DOHH2 (cell line): ENCODE data around the gene TTC39C.

Experiments used
- H3F3A ChIP-seq: fragments of 200-600 bp; sonication (generic), shearing (Covaris generic); 2 replicates; pipeline ENCODE4 v1.6.0; 2016; ENCODE audit warnings: antibody characterized with exemption, mild to moderate bottlenecking; ENCODE audit not compliant: control insufficient read depth, insufficient read depth
- H3K27ac ChIP-seq: fragments of 200-600 bp; sonication (generic); 2 replicates; pipeline ENCODE4 v1.5.1; 2014; ENCODE audit warnings: low read depth, mild to moderate bottlenecking, low read length, moderate library complexity
- H3K27me3 ChIP-seq: fragments of 200-600 bp; sonication (generic); 2 replicates; pipeline ENCODE4 v1.6.1; 2014; ENCODE audit warnings: mild to moderate bottlenecking, low read length, mixed read lengths; ENCODE audit not compliant: control insufficient read depth
- H3K36me3 ChIP-seq: fragments of 200-600 bp; sonication (generic); 2 replicates; pipeline ENCODE4 v1.6.1; 2014; ENCODE audit warnings: mild to moderate bottlenecking, low read length, moderate library complexity, mixed read lengths; ENCODE audit not compliant: control insufficient read depth
- H3K4me1 ChIP-seq: fragments of 200-600 bp; sonication (generic); 2 replicates; pipeline ENCODE4 v1.6.1; 2014; ENCODE audit warnings: mild to moderate bottlenecking, low read length, mixed read lengths; ENCODE audit not compliant: control insufficient read depth
- H3K4me2 ChIP-seq: fragments of 200-600 bp; sonication (generic); 2 replicates; pipeline ENCODE4 v1.6.0; 2014; ENCODE audit warnings: mild to moderate bottlenecking, low read length, moderate library complexity
- H3K4me3 ChIP-seq: fragments of 200-600 bp; sonication (generic); 2 replicates; pipeline ENCODE4 v1.5.1; 2014; ENCODE audit warnings: mild to moderate bottlenecking, low read length, mixed read lengths
- H3K79me2 ChIP-seq: fragments of 200-600 bp; sonication (generic); 2 replicates; pipeline ENCODE4 v1.6.1; 2014; ENCODE audit warnings: mild to moderate bottlenecking, low read length, mixed read lengths; ENCODE audit not compliant: control insufficient read depth
- H3K9me2 ChIP-seq: fragments of 200-600 bp; sonication (generic); replicated peaks from 2 replicates; pipeline ENCODE4 v1.6.1; 2014; ENCODE audit warnings: mild to moderate bottlenecking, low read length, mixed read lengths; ENCODE audit not compliant: control insufficient read depth
- H3K9me3 ChIP-seq: fragments of 200-600 bp; sonication (generic); 2 replicates; pipeline ENCODE4 v1.6.1; 2014; ENCODE audit warnings: antibody characterized with exemption, low read length, mixed read lengths; ENCODE audit not compliant: control insufficient read depth, insufficient read depth
- H4K20me1 ChIP-seq: fragments of 200-600 bp; sonication (generic); 2 replicates; pipeline ENCODE4 v1.6.0; 2014; ENCODE audit warnings: low read depth, mild to moderate bottlenecking, antibody characterized with exemption, low read length, moderate library complexity; ENCODE audit not compliant: control insufficient read depth, insufficient read depth
- EZH2phosphoT487 ChIP-seq: fragments of 200-600 bp; sonication (generic); IDR thresholded peaks from 2 replicates; pipeline ENCODE4 v1.6.1; 2017; ENCODE audit warnings: borderline replicate concordance, mild to moderate bottlenecking, antibody characterized with exemption, low read length, moderate library complexity, mixed read lengths
- TF ChIP-seq, protein P1 (sequence below): fragments of 200-600 bp; sonication (generic); IDR thresholded peaks from one replicate; pipeline ENCODE4 v1.5.1; 2014; ENCODE audit warnings: antibody characterized with exemption, mild to moderate bottlenecking, low read depth, low read length; ENCODE audit not compliant: poor library complexity, severe bottlenecking

TTC39C gene

DNA sequence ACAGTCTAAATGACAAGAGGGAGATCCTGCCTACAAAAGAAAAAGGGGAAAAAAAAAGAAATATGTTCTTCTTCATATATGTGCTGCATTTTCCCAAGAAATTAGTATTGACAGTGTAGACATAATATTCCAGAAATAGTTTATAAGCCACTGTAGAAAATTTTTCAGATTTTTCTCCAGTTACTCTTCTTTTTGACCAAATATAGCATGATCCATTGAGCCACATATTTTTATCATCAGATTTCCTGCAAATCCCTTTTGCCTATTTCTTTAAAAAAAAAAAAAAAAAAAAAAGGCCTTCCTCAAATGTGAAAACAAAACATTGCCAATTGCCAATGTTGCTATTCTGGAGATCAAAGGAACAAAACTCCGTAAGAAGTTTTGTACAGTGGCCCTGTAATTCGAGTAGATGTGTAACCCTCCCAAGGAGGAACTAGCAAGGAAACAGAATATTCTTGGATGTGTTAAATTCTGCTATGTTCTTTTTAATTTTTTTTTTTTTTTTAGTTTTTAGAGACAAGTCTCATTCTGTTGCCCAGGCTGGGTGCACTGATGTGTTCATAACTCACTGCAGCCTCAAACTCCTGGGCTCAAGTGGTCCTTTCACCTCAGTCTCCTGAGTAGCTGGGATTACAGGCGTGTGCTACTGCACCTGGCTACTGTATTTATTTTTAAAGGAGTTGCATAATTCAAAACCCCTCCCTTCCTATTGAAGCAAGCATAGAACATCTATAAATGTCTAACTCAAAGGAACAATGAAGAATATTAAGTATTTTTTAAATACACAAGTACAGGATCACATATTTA is 111.8 kb downstream of the TTC39C start:
- TF ChIP-seq EZH2phosphoT487, result no peak
- TF ChIP-seq, protein P1, sequence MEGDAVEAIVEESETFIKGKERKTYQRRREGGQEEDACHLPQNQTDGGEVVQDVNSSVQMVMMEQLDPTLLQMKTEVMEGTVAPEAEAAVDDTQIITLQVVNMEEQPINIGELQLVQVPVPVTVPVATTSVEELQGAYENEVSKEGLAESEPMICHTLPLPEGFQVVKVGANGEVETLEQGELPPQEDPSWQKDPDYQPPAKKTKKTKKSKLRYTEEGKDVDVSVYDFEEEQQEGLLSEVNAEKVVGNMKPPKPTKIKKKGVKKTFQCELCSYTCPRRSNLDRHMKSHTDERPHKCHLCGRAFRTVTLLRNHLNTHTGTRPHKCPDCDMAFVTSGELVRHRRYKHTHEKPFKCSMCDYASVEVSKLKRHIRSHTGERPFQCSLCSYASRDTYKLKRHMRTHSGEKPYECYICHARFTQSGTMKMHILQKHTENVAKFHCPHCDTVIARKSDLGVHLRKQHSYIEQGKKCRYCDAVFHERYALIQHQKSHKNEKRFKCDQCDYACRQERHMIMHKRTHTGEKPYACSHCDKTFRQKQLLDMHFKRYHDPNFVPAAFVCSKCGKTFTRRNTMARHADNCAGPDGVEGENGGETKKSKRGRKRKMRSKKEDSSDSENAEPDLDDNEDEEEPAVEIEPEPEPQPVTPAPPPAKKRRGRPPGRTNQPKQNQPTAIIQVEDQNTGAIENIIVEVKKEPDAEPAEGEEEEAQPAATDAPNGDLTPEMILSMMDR, result no peak
- Histone ChIP-seq H3K9me3 (no peaks in the 10 kb centered on the region), H4K20me1 (no peaks in the 10 kb centered on the region), H3K4me1 (no peaks in the 10 kb centered on the region), H3K27ac (no peak overlapping the region), H3K4me3 (no peak overlapping the region), H3K36me3 (peaks cover 49% of the 10 kb centered on the region), H3K27me3 (no peaks in the 10 kb centered on the region), H3K79me2 (no peaks in the 10 kb centered on the region), H3F3A (no peaks in the 10 kb centered on the region), H3K9me2 (no peaks in the 10 kb centered on the region), H3K4me2 (no peak overlapping the region)

DNA sequence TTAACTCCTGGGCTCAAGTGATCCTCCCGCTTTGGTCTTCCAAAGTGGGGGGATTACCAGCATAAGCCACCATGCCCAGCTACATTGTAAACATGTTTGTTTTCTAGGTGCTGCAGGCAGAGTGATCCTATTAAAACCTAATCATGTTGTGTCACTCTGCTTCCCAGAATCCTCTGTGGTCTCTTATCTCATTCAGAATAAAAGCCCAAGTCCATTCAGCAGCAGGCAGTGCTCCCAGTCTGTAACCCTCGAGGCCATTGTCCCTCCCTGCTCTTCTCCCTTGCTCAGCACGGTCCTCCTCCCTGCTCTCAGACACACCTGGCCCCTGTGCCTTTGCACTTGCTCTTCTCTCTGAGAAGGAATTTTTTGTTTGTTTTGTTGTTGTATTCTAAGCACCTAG is 113.2 kb downstream of the TTC39C start:
- H3K4me2 ChIP-seq, result no peak overlapping the region
- H3K27ac ChIP-seq, result no peak overlapping the region
- H3K36me3 ChIP-seq, result peaks cover 54% of the 10 kb centered on the region
- no peaks in the 10 kb centered on the region for H3F3A ChIP-seq
- H3K4me3 ChIP-seq, result no peak overlapping the region
- H3K9me2 ChIP-seq, result no peaks in the 10 kb centered on the region
- no peaks in the 10 kb centered on the region for H3K9me3 ChIP-seq
- H4K20me1 ChIP-seq, result no peaks in the 10 kb centered on the region
- TF ChIP-seq, protein P1, result no peak
- TF ChIP-seq EZH2phosphoT487, result no peak
- H3K4me1 ChIP-seq, result no peaks in the 10 kb centered on the region
- H3K27me3 ChIP-seq, result no peaks in the 10 kb centered on the region
- H3K79me2 ChIP-seq, result no peaks in the 10 kb centered on the region

DNA sequence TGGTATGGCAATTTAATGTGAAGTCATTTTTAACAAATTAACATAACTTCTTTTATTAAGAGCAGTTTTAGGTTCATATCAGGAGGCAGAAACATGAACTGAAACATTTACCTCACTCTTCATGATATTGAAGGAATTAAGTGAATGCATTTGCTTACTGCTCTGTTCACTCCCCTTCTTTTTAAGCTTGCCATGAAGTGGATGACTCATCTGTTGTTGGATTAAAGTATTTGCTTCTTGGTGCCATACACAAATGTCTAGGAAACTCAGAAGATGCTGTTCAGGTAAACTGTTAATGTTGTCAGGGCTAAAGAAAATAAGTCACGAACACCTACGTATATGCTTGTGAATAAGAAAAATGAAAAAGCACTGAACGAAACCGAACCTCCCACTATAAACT is 114.1 kb downstream of the TTC39C start:
- Histone ChIP-seq H3K79me2 (no peaks in the 10 kb centered on the region), H3K4me2 (no peak overlapping the region), H3K9me2 (no peaks in the 10 kb centered on the region), H3F3A (no peaks in the 10 kb centered on the region), H3K4me3 (no peak overlapping the region), H3K4me1 (no peaks in the 10 kb centered on the region), H3K27ac (no peak overlapping the region), H3K9me3 (no peaks in the 10 kb centered on the region), H3K36me3 (peaks cover 52% of the 10 kb centered on the region), H4K20me1 (no peaks in the 10 kb centered on the region), H3K27me3 (no peaks in the 10 kb centered on the region)
- TF ChIP-seq, protein P1, result no peak
- TF ChIP-seq EZH2phosphoT487, result no peak
